IMR-90 (cell line): Measurements from ENCODE around the gene NDOR1. TPM values are rescaled to one million over a fixed set of nuclear protein-coding genes. Genes with fewer than 3 reads are reported as not detected.

ENCODE experiments used
- ELK1 ChIP-seq: fragments of 150-350 bp; IDR thresholded peaks from 2 replicates; pipeline ENCODE4 v1.6.1; 2016; ENCODE audit warnings: low read depth, mild to moderate bottlenecking, low read length, moderate library complexity, borderline replicate concordance
- polyA plus RNA-seq, 3 experiments: library from polyadenylated mRNA; depleted of rRNA; stranded (reverse); fragments of >200 nt; gene quantifications; 2 replicates each; pipeline ENCODE4 v1.2.3, GENCODE V29; 2012; ENCODE audit warnings: low replicate concordance in 1 of 3
- total RNA-seq: library from RNA; depleted of rRNA; stranded (reverse); fragments of >200 nt; gene quantifications from 2 replicates; pipeline ENCODE4 v1.2.3, GENCODE V29; 2012

NDOR1 gene
- total and polyA plus RNA-seq, 2 of the 4 experiments (the other 2 are of a cell fraction) = 0.90 to 10.6 TPM

- no peak for TF ChIP-seq ELK1
Observed at GRCh38 chr9:137253717-137254623, 48.5 kb downstream of the NDOR1 start (continued).
